ENCODE data around the gene GTF3C1.

Gene GTF3C1

GRCh38 chr16:27465483-27465879 lies 84.2 kb downstream of the GTF3C1 start:
- Histone ChIP-seq H3K4me2 (ENCODE audit: low read length) (no peak overlapping the region), H3K9me3 (ENCODE audit: control insufficient read depth, low read length) (no peaks in the 10 kb centered on the region), H2AFZ (no peak overlapping the region), H3K9ac (no peak overlapping the region), H3K4me3 (ENCODE audit: low read depth, low read length) (no peak overlapping the region), H3K79me2 (no peaks in the 10 kb centered on the region), H3K27ac (no peak overlapping the region), H3K27me3 (ENCODE audit: control insufficient read depth, insufficient read depth, low read length) (no peaks in the 10 kb centered on the region), H3K36me3 (ENCODE audit: control insufficient read depth, insufficient read depth, low read length) (no peaks in the 10 kb centered on the region), H3K4me1 (no peaks in the 10 kb centered on the region)
- TF ChIP-seq CTCF (IDR thresholded peaks at IDR 0.05): no peak

GRCh38 chr16:27464626-27465482 lies 84.9 kb downstream of the GTF3C1 start:
- no peaks in the 10 kb centered on the region for H3K9me3 ChIP-seq (ENCODE audit: control insufficient read depth, low read length)
- TF ChIP-seq CTCF (IDR thresholded peaks at IDR 0.05): no peak
- H3K9ac ChIP-seq: no peak overlapping the region
- H3K4me3 ChIP-seq (ENCODE audit: low read depth, low read length): no peak overlapping the region
- no peaks in the 10 kb centered on the region for H3K79me2 ChIP-seq
- H3K36me3 ChIP-seq (ENCODE audit: control insufficient read depth, insufficient read depth, low read length): no peaks in the 10 kb centered on the region
- H3K4me2 ChIP-seq (ENCODE audit: low read length): no peak overlapping the region
- H3K4me1 ChIP-seq: no peaks in the 10 kb centered on the region
- H2AFZ ChIP-seq: no peak overlapping the region
- H3K27me3 ChIP-seq (ENCODE audit: control insufficient read depth, insufficient read depth, low read length): no peaks in the 10 kb centered on the region
- no peak overlapping the region for H3K27ac ChIP-seq

- Histone ChIP-seq H3K27me3 (ENCODE audit: control insufficient read depth, insufficient read depth, low read length) (no peaks in the 10 kb centered on the region), H3K4me2 (ENCODE audit: low read length) (no peak overlapping the region), H3K9me3 (ENCODE audit: control insufficient read depth, low read length) (no peaks in the 10 kb centered on the region), H3K9ac (no peak overlapping the region), H3K4me1 (no peaks in the 10 kb centered on the region), H3K27ac (no peak overlapping the region), H3K79me2 (no peaks in the 10 kb centered on the region), H3K36me3 (ENCODE audit: control insufficient read depth, insufficient read depth, low read length) (no peaks in the 10 kb centered on the region), H2AFZ (no peak overlapping the region), H3K4me3 (ENCODE audit: low read depth, low read length) (no peak overlapping the region)
- no peak for TF ChIP-seq CTCF (IDR thresholded peaks at IDR 0.05)
These were observed 85.7 kb downstream of the GTF3C1 start for GRCh38 chr16:27463741-27464591.

GRCh38 chr16:27462846-27463682 lies 86.6 kb downstream of the GTF3C1 start:
- no peak overlapping the region for H3K27ac ChIP-seq
- H3K79me2 ChIP-seq: no peaks in the 10 kb centered on the region
- H3K36me3 ChIP-seq (ENCODE audit: control insufficient read depth, insufficient read depth, low read length): no peaks in the 10 kb centered on the region
- no peak overlapping the region for H3K9ac ChIP-seq
- H3K9me3 ChIP-seq (ENCODE audit: control insufficient read depth, low read length): no peaks in the 10 kb centered on the region
- H3K4me3 ChIP-seq (ENCODE audit: low read depth, low read length): no peak overlapping the region
- H3K4me1 ChIP-seq: no peaks in the 10 kb centered on the region
- H3K27me3 ChIP-seq (ENCODE audit: control insufficient read depth, insufficient read depth, low read length): no peaks in the 10 kb centered on the region
- TF ChIP-seq CTCF (IDR thresholded peaks at IDR 0.05): no peak
- H3K4me2 ChIP-seq (ENCODE audit: low read length): no peak overlapping the region
- no peak overlapping the region for H2AFZ ChIP-seq
